ENCODE results near the gene NEDD4L. TPM values are rescaled to one million over a fixed set of nuclear protein-coding genes. Genes with fewer than 3 reads are reported as not detected.
A peak's percentile ranks its signal among the peaks of the same experiment; 100 is the strongest.

The NEDD4L gene
- total RNA-seq, 1 donor from 2014 or later = 162 TPM

- Mint-ChIP-seq H3K27me3 (no peaks in the 10 kb centered on the region), H3K4me1 (ENCODE audit: low read depth) (peaks cover 23% of the 10 kb centered on the region), H3K4me3 (ENCODE audit: low read depth) (no peak overlapping the region), H3K27ac (peak overlapping the region; percentile 3), H3K9me3 (ENCODE audit: low read depth) (no peaks in the 10 kb centered on the region), H3K36me3 (ENCODE audit: insufficient read depth) (peaks cover 3% of the 10 kb centered on the region)
- DNase-seq (ENCODE audit: low spot score, unreplicated experiment) = no peak
- TF ChIP-seq CTCF (IDR thresholded peaks at IDR 0.05; ENCODE audit: unreplicated experiment) = no peak
These were observed 160.9 kb downstream of the NEDD4L start for GRCh38 chr18:58204776-58205442.

GRCh38 chr18:58205443-58206160, 161.6 kb downstream of the NEDD4L start:
- no peak overlapping the region for H3K4me3 Mint-ChIP-seq (ENCODE audit: low read depth)
- peaks cover 26% of the 10 kb centered on the region for H3K4me1 Mint-ChIP-seq (ENCODE audit: low read depth)

GRCh38 chr18:58207520-58208152, 163.6 kb downstream of the NEDD4L start:
- Mint-ChIP-seq H3K36me3 (ENCODE audit: insufficient read depth) (peaks cover 3% of the 10 kb centered on the region), H3K4me1 (ENCODE audit: low read depth) (peaks cover 29% of the 10 kb centered on the region), H3K27me3 (no peaks in the 10 kb centered on the region), H3K9me3 (ENCODE audit: low read depth) (no peaks in the 10 kb centered on the region), H3K4me3 (ENCODE audit: low read depth) (no peak overlapping the region), H3K27ac (peak overlapping the region; percentile 57)
- TF ChIP-seq CTCF (IDR thresholded peaks at IDR 0.05; ENCODE audit: unreplicated experiment) = no peak
- DNase-seq (ENCODE audit: low spot score, unreplicated experiment) = no peak

More at GRCh38 chr18:58205443-58206160, 161.6 kb downstream of the NEDD4L start:
- Mint-ChIP-seq H3K27ac (no peak overlapping the region), H3K36me3 (ENCODE audit: insufficient read depth) (peaks cover 3% of the 10 kb centered on the region), H3K9me3 (ENCODE audit: low read depth) (no peaks in the 10 kb centered on the region), H3K27me3 (no peaks in the 10 kb centered on the region)
- DNase-seq (ENCODE audit: low spot score, unreplicated experiment) = no peak
- no peak for TF ChIP-seq CTCF (IDR thresholded peaks at IDR 0.05; ENCODE audit: unreplicated experiment)

- Mint-ChIP-seq H3K9me3 (ENCODE audit: low read depth) (no peaks in the 10 kb centered on the region), H3K4me1 (ENCODE audit: low read depth) (peaks cover 28% of the 10 kb centered on the region), H3K36me3 (ENCODE audit: insufficient read depth) (peaks cover 3% of the 10 kb centered on the region), H3K4me3 (ENCODE audit: low read depth) (no peak overlapping the region), H3K27me3 (no peaks in the 10 kb centered on the region), H3K27ac (peak overlapping the region; percentile 57)
- DNase-seq (ENCODE audit: low spot score, unreplicated experiment) = no peak
- no peak for TF ChIP-seq CTCF (IDR thresholded peaks at IDR 0.05; ENCODE audit: unreplicated experiment)
These were observed 164.3 kb downstream of the NEDD4L start for GRCh38 chr18:58208207-58208932.

- Mint-ChIP-seq H3K27ac (peak overlapping the region; percentile 9), H3K36me3 (ENCODE audit: insufficient read depth) (peaks cover 3% of the 10 kb centered on the region), H3K9me3 (ENCODE audit: low read depth) (no peaks in the 10 kb centered on the region), H3K27me3 (no peaks in the 10 kb centered on the region), H3K4me3 (ENCODE audit: low read depth) (no peak overlapping the region), H3K4me1 (ENCODE audit: low read depth) (peaks cover 33% of the 10 kb centered on the region)
- DNase-seq (ENCODE audit: low spot score, unreplicated experiment) = no peak
- TF ChIP-seq CTCF (IDR thresholded peaks at IDR 0.05; ENCODE audit: unreplicated experiment) = no peak
These were observed 165.3 kb downstream of the NEDD4L start for GRCh38 chr18:58209326-58209725.
